PFSK-1 (cell line): Measurements from ENCODE around the gene MT1M.

Experiments used
- FOXP2 ChIP-seq: optimal IDR thresholded peaks from 2 replicates; pipeline ENCODE3; 2011; ENCODE audit warnings: borderline replicate concordance, control low read depth, inconsistent platforms; ENCODE audit not compliant: insufficient read depth; ENCODE audit errors: extremely low read length, extremely low read depth
- POLR2AphosphoS5 ChIP-seq: IDR thresholded peaks from 2 replicates; pipeline ENCODE4 v1.6.1; 2012; ENCODE audit warnings: low read depth, mild to moderate bottlenecking, control low read depth, low read length, moderate library complexity
- SIN3A ChIP-seq: IDR thresholded peaks from 2 replicates; pipeline ENCODE4 v1.6.1; 2012; ENCODE audit warnings: mild to moderate bottlenecking, low read length, moderate library complexity, borderline replicate concordance; ENCODE audit not compliant: insufficient read depth
- TAF1 ChIP-seq: IDR thresholded peaks from 2 replicates; pipeline ENCODE4 v1.6.1; 2012; ENCODE audit warnings: low read length, control low read depth, borderline replicate concordance; ENCODE audit not compliant: insufficient read depth
- TF ChIP-seq, protein P1 (sequence below), 2 experiments: IDR thresholded peaks; 2 replicates each; pipeline versions ENCODE4 v1.6.1 to v1.8.0; 2011 to 2012; ENCODE audit warnings: low read depth in 2 of 2, low read length in 2 of 2, control low read depth in 1 of 2, inconsistent platforms in 1 of 2, mild to moderate bottlenecking in 1 of 2, moderate library complexity in 1 of 2; ENCODE audit not compliant: insufficient read depth in 1 of 2

The MT1M gene

DNA sequence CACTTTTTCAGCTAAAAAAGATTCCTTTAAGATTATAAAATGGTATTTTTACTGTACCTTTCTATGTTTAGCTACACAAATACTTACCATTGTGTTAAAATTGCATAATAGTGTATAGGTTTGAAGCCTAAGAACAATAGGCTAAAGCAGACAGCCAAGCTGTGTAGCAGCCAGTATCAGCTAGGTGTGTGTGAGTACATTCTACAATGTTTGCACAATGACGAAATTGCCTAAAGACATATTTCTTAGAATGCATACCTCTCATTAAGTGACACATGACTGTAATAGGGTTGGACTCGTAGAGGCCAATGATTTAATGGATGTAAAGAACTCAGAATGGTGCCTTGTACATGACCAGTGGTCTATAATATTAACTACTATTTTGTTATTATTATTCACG lies 17.4 kb downstream of the MT1M start:
- TF ChIP-seq FOXP2: no peak
- TF ChIP-seq, protein P1, sequence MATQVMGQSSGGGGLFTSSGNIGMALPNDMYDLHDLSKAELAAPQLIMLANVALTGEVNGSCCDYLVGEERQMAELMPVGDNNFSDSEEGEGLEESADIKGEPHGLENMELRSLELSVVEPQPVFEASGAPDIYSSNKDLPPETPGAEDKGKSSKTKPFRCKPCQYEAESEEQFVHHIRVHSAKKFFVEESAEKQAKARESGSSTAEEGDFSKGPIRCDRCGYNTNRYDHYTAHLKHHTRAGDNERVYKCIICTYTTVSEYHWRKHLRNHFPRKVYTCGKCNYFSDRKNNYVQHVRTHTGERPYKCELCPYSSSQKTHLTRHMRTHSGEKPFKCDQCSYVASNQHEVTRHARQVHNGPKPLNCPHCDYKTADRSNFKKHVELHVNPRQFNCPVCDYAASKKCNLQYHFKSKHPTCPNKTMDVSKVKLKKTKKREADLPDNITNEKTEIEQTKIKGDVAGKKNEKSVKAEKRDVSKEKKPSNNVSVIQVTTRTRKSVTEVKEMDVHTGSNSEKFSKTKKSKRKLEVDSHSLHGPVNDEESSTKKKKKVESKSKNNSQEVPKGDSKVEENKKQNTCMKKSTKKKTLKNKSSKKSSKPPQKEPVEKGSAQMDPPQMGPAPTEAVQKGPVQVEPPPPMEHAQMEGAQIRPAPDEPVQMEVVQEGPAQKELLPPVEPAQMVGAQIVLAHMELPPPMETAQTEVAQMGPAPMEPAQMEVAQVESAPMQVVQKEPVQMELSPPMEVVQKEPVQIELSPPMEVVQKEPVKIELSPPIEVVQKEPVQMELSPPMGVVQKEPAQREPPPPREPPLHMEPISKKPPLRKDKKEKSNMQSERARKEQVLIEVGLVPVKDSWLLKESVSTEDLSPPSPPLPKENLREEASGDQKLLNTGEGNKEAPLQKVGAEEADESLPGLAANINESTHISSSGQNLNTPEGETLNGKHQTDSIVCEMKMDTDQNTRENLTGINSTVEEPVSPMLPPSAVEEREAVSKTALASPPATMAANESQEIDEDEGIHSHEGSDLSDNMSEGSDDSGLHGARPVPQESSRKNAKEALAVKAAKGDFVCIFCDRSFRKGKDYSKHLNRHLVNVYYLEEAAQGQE (IDR thresholded peaks at IDR 0.05; ENCODE audit: insufficient read depth in 1 of 2, low read depth in 2 of 2, low read length in 2 of 2): no peak
- no peak for TF ChIP-seq SIN3A
- no peak for TF ChIP-seq TAF1
- no peak for TF ChIP-seq POLR2AphosphoS5

DNA sequence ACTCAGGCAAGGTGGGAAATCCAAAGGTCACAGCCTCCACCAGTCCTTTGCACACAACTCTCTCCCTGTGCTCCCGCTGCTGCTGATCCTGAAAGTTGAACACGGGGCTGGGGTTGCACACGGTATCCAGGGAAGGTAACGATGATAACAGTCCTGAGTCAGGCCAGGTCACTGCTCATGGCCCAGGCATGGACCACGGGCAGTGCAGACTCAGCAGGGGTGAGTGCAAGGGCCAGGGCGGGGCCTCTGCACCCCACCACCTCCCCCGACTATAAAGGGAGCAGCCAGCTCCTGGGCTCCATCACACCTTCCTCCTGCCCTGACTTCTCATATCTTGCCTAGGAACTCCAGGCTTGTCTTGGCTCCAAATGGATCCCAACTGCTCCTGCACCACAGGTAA lies 19.1 kb downstream of the MT1M start, which contains the start of gene MT1B:
TSS of gene MT1B (plus strand) at position 301 of the 400 bp plus-strand sequence. CDS start at position 369, 68 bp downstream.
- no peak for TF ChIP-seq POLR2AphosphoS5

DNA sequence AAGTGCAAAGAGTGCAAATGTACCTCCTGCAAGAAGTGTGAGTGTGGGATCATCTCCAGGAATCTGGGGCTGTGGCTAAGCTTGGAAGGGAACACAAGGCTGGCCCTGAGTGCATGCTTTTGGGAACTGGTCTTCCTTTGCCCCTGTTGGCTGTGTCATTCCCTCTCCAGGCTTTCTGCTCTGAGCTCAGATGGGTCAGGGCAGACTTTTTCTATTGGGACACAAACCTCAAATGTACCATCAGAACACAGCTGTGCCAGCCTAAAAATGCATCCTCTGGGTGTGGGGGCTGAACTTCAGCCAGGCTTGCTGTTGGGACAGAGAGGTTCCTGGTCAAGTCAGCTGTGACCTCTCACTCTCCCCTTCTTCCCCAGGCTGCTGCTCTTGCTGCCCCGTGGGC lies 20.1 kb downstream of the MT1M start:
- TF ChIP-seq SIN3A: no peak
- no peak for TF ChIP-seq FOXP2
- TF ChIP-seq, protein P1 (IDR thresholded peaks at IDR 0.05; ENCODE audit: insufficient read depth in 1 of 2, low read depth in 2 of 2, low read length in 2 of 2): no peak
- no peak for TF ChIP-seq POLR2AphosphoS5
- TF ChIP-seq TAF1: no peak

DNA sequence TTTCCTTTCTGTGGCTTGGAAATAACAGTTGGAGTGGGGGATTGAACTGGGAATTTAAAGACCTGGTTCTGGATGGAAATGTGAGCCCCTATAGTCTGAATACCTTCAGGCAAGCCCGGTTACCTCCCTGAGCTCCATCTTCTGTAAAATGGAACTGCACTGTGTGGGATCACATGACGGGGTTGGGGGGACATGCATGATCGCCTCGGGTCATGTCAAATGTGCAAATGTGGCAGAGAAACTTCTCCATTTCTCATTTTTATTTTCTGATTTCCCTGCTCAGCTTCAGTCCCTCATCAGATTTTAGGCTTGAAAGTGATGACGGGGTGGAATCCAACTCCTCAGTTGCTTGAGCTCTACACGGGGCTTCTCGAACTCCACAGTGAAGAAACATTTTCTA lies 20.8 kb downstream of the MT1M start:
- TF ChIP-seq SIN3A: no peak
- TF ChIP-seq POLR2AphosphoS5: no peak
- TF ChIP-seq TAF1: no peak
- no peak for TF ChIP-seq FOXP2
- TF ChIP-seq, protein P1 (IDR thresholded peaks at IDR 0.05; ENCODE audit: insufficient read depth in 1 of 2, low read depth in 2 of 2, low read length in 2 of 2): no peak

DNA sequence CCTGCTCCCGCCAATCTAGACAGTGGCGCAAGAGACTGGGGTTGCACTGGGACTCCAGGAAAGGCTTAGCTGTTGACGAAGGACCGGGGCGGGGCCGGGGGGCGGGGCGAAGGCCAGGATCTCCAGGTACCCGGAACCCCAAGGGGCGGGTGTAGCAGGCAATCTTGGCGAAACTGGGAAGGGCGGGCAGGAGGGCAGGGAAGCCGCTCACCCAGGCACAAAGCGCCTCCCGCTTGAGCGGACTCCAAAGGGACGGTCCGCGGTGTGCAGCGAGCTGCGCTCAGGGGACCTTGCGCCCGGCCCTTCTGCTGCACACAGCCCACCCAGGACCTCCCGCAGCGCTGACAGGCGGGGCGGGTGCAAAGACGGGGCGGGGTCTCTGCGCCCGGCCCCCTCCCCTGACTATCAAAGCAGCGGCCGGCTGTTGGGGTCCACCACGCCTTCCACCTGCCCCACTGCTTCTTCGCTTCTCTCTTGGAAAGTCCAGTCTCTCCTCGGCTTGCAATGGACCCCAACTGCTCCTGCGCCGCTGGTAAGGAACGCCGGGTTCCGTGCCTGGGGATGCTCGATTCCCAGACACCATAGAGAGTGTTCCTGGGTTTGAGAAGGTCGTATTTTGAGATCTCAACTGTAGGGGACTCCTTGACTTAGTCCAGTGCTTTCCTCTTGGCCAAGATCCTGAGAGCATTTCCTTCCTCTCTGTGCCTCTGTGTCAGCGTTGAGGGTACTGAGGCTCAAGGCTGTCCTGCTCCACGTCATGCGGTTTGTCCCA lies 25.3 kb downstream of the MT1M start, which contains the start of gene MT1F:
TSS of gene MT1F (plus strand) at position 405 of the 772 bp plus-strand sequence. CDS start at position 505, 100 bp downstream.
- no peak for TF ChIP-seq POLR2AphosphoS5
- no peak for TF ChIP-seq FOXP2
- TF ChIP-seq SIN3A: no peak
- TF ChIP-seq, protein P1 (IDR thresholded peaks at IDR 0.05; ENCODE audit: insufficient read depth in 1 of 2, low read depth in 2 of 2, low read length in 2 of 2): no peak
- TF ChIP-seq TAF1: no peak
